GM18870 (cell line): Measurements from ENCODE around the gene CGRRF1.

Experiments
- ATAC-seq: cut with Tn5 transposase; IDR thresholded peaks from one replicate; pipeline ENCODE4 v1.9.1; 2021; ENCODE audit warnings: moderate library complexity; ENCODE audit not compliant: unreplicated experiment

CGRRF1 gene

GRCh38 chr14:54489731-54490444 is 19.8 kb upstream of the CGRRF1 start:
- no peak for ATAC-seq

- ATAC-seq = no peak
Measured at GRCh38 chr14:54490445-54491175, 19.1 kb upstream of the CGRRF1 start.

DNA sequence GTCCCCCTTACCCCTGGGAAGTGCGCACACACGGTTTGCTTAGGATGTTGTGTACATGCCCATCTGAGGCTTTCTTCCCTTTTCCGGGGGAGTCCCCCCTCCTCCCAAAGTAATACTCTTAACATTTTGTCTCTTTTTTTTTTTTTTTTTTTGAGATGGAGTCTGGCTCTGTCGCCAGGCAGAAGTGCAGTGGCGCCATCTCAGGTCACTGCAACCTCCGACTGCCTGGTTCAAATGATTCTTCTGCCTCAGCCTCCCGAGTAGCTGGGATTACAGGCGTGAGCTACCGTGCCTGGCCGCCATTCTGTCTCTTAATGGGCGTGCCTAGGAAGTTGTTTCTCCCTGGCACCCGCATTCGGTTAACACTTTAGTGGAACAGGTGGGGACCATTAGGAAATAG is 16.4 kb upstream of the CGRRF1 start:
- ATAC-seq = no peak

- no peak for ATAC-seq
Measured at GRCh38 chr14:54497224-54497623, 12.5 kb upstream of the CGRRF1 start.

DNA sequence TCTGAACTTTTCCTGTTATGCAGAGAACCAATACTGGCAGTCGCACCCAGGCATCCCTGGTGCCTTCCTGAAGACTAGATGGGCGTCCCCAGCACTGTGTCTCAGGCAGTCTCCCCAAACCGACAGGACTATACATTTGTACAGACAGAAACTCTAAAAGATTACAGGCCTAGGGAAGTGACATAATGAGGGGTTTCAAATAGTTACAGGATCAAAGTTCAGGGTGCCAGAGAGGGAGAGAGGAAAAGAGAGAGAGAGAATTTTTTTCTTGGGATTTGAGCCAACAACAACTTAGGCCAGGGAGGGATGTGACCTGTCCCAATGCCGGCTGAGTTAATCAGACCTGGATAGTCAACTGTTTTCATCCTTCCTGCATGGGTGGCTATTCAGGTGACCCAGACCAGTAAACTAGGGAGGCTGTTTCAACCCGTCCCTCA is 11.6 kb upstream of the CGRRF1 start:
- ATAC-seq = no peak

DNA sequence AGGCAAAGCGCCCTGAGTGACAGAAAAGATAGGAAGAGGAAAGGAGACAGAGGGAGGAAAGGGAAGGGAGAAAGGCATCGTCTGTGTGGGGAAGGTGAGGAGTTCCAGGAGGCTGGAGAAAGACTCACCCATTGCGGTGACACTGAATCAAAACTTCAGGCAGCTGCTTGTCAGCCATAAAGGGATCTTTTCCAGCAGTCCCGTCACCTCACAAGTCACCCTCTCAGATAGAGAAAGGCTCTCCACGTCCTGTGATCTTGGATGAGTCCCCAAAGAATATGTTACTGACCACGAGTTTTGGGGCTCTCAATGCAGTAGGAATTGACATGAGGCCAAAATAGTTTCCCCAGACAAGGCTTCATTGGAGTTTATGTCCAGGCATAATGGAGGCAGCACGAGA is 11.1 kb upstream of the CGRRF1 start:
- no peak for ATAC-seq

GRCh38 chr14:54500744-54501143 is 9.0 kb upstream of the CGRRF1 start:
- no peak for ATAC-seq

DNA sequence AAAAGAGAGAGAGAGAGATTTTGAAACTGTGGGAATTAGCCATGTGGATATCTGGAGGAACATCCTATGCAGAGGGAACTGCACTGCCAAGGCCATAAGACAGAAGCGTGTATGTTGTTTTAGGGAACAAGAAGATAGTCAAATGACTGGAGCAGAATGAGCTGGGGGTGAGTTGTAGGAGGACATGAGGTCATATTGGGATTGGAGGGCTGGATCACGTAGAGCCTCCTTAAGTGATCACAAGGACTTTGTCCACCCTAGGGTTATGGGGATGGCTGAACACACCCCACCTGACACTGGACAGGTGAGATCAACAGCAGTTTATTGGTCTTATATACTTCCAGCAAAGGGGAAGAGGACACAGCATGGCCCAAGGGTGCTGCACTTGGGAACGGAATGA is 8.2 kb upstream of the CGRRF1 start:
- no peak for ATAC-seq

DNA sequence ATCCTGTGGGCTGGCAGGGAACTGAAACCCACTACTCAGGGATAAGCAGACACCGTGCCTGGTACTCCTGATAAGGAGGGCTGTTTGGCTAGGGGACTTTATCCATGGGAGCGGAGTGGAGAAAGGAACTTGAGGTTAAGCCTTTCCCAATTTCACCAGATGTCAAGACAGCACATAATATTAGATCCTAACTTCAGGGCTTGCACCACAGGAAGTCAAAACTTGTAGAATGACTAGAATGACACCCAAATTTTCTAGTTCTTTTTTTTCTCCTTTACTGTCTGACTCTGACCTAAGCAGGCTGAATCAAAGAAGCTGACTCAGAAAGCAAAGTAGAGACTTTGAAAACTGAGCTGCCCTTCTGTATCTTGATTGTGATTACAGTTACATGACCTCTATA is 7.1 kb upstream of the CGRRF1 start:
- no peak for ATAC-seq

- ATAC-seq = no peak
Measured at GRCh38 chr14:54503486-54503885, 6.2 kb upstream of the CGRRF1 start.

DNA sequence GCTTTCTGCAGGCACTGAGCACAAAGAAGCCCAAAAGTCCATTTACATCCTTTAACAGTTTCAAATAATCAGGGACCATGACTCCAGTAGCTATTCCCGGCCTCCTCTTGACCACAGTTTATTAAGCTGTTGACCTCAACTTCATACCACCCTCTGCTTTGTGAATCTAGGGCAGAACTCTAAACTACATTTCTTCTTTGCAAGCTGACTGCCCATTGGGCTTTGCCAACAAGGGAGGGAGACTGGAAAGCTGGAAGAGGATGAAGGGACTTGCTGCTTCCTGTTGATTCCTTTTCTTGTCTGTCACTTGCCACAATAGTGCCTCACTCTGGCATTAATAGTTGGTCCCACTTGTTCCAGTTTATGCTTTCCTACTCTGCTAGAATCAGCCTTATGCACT is 2.7 kb downstream of the CGRRF1 start:
- ATAC-seq = no peak

DNA sequence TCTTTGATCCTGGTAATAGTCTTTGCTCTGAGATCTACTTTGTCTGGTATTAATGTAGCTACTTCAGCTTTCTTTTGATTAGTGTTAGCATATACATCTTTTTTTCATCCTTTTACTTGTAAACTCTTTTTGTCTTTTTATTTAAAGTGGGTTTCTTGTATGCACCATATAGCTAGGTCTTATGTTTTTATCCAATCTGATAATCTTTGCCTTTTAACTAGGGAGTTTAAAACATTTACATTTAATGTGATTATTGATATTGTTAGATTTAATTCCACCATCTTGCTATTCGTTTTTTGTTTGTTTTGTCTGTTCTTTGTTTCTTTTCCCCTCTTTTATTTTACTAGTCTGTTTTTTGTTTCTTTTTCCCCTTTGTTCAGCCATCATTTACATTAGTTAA is 6.0 kb downstream of the CGRRF1 start:
- ATAC-seq = no peak

DNA sequence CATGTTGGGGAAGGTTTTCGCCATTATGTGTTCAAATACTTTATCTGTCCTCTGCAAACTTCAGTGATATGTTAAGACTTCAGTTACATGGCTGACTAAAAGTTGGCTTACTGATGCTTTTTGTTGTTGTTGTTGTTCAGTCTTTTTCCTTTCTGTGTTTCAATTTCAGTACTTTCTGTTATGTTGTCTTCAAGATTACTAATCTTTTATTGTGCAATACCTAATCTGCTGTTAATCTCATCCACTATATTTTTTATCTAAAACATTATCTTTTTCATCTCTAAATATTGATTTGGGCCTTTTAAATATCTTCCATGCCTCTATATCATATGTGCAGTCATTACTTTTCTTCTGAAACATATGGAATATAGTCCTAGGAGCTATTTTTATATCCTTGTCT is 7.0 kb downstream of the CGRRF1 start:
- ATAC-seq = no peak

DNA sequence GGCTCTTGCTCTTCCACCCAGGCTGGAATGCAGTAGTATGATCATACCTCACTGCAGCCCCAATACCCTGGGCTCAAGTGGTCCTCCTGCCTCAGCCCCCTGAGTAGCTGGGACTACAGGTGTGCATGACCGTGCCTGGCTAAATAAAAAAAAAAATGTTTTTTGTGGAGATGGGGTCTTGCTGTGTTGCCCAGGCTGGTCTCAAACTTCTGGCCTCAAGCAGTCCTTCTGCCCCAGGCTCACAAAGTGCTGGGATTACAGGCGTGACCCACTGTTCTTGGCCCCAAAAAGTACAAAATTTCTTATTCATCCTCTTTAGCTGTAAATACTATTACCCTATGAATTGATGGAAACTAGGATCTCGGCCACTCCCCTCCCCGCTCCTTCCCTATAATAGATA is 14.7 kb downstream of the CGRRF1 start:
- no peak for ATAC-seq

GRCh38 chr14:54528973-54529372 is 19.3 kb downstream of the CGRRF1 start:
- no peak for ATAC-seq

DNA sequence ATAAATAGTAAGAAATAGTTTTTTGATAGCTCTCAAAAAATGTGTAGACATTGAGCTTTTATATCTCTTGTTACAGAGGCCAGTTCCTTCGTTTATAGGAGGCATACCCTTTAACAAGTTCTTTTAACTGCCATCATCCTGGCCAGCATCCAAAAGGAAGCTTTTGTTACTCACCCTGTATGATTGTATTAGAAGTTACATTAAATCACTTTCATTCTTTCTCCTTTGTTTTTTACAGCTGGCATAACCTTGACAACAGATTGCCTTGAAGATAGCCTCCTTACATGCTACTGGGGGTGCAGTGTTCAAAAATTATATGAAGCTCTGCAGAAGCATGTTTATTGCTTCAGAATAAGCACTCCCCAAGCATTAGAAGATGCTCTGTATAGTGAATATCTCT is 20.1 kb downstream of the CGRRF1 start:
- ATAC-seq = no peak

- peak; percentile 93 for ATAC-seq
Measured at GRCh38 chr14:54532111-54533012, 22.7 kb downstream of the CGRRF1 start.

DNA sequence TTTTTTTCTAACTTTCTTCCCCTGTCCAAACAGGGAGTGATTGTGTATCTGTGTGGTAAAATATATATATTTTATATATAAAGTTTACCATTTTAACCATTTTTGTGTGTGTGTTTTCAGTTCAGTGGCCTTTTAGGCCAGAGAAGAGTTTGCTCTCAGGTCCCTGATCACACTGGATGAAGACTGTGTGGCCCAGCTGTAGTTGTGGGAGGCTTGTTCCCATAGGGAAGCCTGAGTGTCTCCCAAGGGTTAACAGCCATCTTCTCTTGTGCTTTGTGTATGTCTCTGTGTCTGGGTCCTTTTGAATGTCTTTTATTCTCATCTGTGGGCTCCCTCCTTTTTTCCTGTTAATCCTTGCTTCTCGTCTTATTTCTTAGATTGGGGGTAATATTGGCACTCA is 23.4 kb downstream of the CGRRF1 start:
- peak; percentile 4 for ATAC-seq

- ATAC-seq = no peak
Measured at GRCh38 chr14:54535126-54535525, 25.4 kb downstream of the CGRRF1 start.

GRCh38 chr14:54535646-54536045 is 25.9 kb downstream of the CGRRF1 start:
- ATAC-seq = no peak

DNA sequence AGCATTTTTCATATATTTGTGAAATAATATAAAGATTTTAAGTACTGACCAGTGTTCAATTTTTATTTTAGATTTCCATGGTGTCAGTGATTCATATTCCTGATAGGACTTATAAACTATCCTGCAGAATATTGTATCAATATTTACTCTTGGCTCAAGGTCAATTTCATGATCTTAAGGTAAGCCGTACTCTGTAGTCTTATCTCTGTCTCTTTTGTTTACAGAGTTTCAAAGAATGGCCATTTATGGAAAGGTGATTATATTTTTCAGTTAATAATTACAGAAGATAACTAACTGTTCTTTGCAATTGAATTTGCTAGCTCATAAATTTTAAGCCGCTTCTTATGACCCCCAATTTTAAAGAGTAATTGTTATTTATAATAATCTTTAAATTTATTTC is 27.9 kb downstream of the CGRRF1 start:
- ATAC-seq = no peak

DNA sequence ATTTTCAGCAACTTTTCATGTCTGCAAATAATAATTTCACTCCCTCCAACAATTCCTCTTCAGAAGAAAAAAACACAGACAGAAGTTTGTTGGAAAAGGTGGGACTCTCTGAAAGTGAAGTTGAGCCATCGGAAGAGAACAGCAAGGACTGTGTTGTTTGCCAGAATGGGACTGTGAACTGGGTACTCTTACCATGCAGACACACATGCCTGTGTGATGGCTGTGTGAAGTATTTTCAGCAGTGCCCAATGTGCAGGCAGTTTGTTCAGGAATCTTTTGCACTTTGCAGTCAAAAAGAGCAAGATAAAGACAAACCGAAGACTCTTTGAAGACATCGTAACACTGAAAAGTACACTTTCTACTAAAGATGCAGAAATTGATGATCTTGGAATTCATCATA is 28.3 kb downstream of the CGRRF1 start:
- no peak for ATAC-seq
